HepG2 (cell line): ENCODE measurements around the gene DIPK1B. TPM values are rescaled to one million over a fixed set of nuclear protein-coding genes. Genes with fewer than 3 reads are reported as not detected.

Source experiments
- CTCF ChIP-seq: sonication (generic); formaldehyde crosslinking; IDR thresholded peaks from 2 replicates; pipeline ENCODE4 v1.5.0; 2020; ENCODE audit warnings: mild to moderate bottlenecking, missing genetic modification reagents, moderate library complexity
- MEIS1 ChIP-seq: sonication (generic); formaldehyde crosslinking; IDR thresholded peaks from 2 replicates; pipeline ENCODE4 v1.9.0; 2021; ENCODE audit warnings: mild to moderate bottlenecking, missing genetic modification reagents, moderate library complexity, borderline replicate concordance
- NR3C1 ChIP-seq: sonication (generic); formaldehyde crosslinking; IDR thresholded peaks from 2 replicates; pipeline ENCODE4 v1.4.0; 2020; ENCODE audit warnings: missing genetic modification reagents
- polyA plus RNA-seq, 8 experiments: library from polyadenylated mRNA; depleted of rRNA in 3 of 8; stranded (reverse) in 7 of 8; unstranded in 1 of 8; fragments of >200 nt; fragmentation: Illumina TruSeq in 4 of 8; extraction: Trizol in 4 of 8; gene quantifications; 2 replicates each; pipeline versions ENCODE4 v1.2.1 to v1.2.3, GENCODE V29; 2011 to 2016; ENCODE audit warnings: low read depth in 4 of 8, missing spikeins in 1 of 8, mixed read lengths in 1 of 8; ENCODE audit not compliant: insufficient read depth in 1 of 8
- total RNA-seq, 5 experiments: library from RNA; depleted of rRNA; stranded (reverse); fragments of >200 nt; fragmentation: Illumina TruSeq; extraction: Trizol; gene quantifications; 2 replicates each; pipeline ENCODE4 v1.2.3, GENCODE V29; 2016; ENCODE audit warnings: low read depth in 1 of 5
- TF ChIP-seq, protein P1 (sequence below), 2 experiments: sonication (generic) in 1 of 2; formaldehyde crosslinking in 1 of 2; IDR thresholded peaks; 2 replicates each; pipeline versions ENCODE4 v1.4.0 to v1.6.1; 2018 to 2020; ENCODE audit warnings: missing genetic modification reagents in 2 of 2, borderline replicate concordance in 1 of 2, low read depth in 1 of 2, mild to moderate bottlenecking in 1 of 2, missing biosample characterization in 1 of 2
- TF ChIP-seq, protein P2 (sequence below), 2 experiments: sonication (generic) in 1 of 2; formaldehyde crosslinking in 1 of 2; IDR thresholded peaks; 2 replicates each; pipeline versions ENCODE4 v1.6.1 to v1.9.0; 2014 to 2022; ENCODE audit warnings: antibody characterized with exemption in 1 of 2, borderline replicate concordance in 1 of 2, inconsistent platforms in 1 of 2, low read depth in 1 of 2, missing genetic modification reagents in 1 of 2
- TF ChIP-seq, protein P3 (sequence below): sonication (generic); formaldehyde crosslinking; IDR thresholded peaks from 2 replicates; pipeline ENCODE4 v1.4.0; 2020; ENCODE audit warnings: missing genetic modification reagents, borderline replicate concordance
- TF ChIP-seq, protein P4 (sequence below): sonication (generic); formaldehyde crosslinking; IDR thresholded peaks from 2 replicates; pipeline ENCODE4 v1.5.1; 2020; ENCODE audit warnings: mild to moderate bottlenecking, missing genetic modification reagents, moderate library complexity

DIPK1B gene
- total and polyA plus RNA-seq, 2 of the 13 experiments (the other 11 are each of a cell fraction or from before 2014, with no cell fraction given), result 0.18 to 3.9 TPM

DNA sequence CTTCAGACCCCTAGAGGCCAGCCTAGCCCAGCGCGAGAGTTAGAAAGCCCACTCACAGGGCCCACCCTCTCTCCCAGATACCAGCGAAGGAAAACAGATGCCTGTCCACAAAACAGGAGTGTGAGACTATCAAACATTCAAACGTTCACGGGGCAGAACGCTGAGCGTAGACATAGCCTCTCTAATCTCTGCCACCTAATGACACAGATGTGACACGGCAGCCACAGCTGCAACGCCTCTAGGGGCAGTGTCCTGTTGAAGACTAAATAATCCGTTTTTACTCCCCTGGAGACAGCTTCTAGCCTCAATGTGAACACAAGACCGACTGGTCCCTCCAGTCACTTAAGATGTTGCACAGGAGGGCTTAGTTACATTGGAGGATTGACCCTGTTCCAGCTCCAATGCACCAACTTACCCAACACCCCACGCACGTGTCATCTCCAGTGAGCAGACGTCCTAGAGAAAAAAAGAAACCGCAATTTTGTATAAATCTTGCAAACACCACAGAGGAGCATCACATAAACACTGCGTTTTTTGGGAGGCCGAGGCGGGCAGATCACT lies 14.3 kb downstream of the DIPK1B start (continued):
- TF ChIP-seq, protein P1, sequence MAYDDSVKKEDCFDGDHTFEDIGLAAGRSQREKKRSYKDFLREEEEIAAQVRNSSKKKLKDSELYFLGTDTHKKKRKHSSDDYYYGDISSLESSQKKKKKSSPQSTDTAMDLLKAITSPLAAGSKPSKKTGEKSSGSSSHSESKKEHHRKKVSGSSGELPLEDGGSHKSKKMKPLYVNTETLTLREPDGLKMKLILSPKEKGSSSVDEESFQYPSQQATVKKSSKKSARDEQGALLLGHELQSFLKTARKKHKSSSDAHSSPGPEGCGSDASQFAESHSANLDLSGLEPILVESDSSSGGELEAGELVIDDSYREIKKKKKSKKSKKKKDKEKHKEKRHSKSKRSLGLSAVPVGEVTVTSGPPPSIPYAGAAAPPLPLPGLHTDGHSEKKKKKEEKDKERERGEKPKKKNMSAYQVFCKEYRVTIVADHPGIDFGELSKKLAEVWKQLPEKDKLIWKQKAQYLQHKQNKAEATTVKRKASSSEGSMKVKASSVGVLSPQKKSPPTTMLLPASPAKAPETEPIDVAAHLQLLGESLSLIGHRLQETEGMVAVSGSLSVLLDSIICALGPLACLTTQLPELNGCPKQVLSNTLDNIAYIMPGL (CRISPR knock-in tag; IDR thresholded peaks at IDR 0.05; ENCODE audit: borderline replicate concordance in 1 of 2, low read depth in 1 of 2), result peak; percentile 67 to 73; a peak in 2 of 4 replicates
- TF ChIP-seq NR3C1 (CRISPR knock-in tag) (no peak), MEIS1 (CRISPR knock-in tag) (no peak), CTCF (peak; percentile 70)
- TF ChIP-seq, protein P2, sequence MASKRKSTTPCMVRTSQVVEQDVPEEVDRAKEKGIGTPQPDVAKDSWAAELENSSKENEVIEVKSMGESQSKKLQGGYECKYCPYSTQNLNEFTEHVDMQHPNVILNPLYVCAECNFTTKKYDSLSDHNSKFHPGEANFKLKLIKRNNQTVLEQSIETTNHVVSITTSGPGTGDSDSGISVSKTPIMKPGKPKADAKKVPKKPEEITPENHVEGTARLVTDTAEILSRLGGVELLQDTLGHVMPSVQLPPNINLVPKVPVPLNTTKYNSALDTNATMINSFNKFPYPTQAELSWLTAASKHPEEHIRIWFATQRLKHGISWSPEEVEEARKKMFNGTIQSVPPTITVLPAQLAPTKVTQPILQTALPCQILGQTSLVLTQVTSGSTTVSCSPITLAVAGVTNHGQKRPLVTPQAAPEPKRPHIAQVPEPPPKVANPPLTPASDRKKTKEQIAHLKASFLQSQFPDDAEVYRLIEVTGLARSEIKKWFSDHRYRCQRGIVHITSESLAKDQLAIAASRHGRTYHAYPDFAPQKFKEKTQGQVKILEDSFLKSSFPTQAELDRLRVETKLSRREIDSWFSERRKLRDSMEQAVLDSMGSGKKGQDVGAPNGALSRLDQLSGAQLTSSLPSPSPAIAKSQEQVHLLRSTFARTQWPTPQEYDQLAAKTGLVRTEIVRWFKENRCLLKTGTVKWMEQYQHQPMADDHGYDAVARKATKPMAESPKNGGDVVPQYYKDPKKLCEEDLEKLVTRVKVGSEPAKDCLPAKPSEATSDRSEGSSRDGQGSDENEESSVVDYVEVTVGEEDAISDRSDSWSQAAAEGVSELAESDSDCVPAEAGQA (IDR thresholded peaks at IDR 0.05; ENCODE audit: low read depth), result no peak
- TF ChIP-seq, protein P2 (CRISPR knock-in tag; IDR thresholded peaks at IDR 0.05; ENCODE audit: borderline replicate concordance), result no peak
- TF ChIP-seq, protein P3, sequence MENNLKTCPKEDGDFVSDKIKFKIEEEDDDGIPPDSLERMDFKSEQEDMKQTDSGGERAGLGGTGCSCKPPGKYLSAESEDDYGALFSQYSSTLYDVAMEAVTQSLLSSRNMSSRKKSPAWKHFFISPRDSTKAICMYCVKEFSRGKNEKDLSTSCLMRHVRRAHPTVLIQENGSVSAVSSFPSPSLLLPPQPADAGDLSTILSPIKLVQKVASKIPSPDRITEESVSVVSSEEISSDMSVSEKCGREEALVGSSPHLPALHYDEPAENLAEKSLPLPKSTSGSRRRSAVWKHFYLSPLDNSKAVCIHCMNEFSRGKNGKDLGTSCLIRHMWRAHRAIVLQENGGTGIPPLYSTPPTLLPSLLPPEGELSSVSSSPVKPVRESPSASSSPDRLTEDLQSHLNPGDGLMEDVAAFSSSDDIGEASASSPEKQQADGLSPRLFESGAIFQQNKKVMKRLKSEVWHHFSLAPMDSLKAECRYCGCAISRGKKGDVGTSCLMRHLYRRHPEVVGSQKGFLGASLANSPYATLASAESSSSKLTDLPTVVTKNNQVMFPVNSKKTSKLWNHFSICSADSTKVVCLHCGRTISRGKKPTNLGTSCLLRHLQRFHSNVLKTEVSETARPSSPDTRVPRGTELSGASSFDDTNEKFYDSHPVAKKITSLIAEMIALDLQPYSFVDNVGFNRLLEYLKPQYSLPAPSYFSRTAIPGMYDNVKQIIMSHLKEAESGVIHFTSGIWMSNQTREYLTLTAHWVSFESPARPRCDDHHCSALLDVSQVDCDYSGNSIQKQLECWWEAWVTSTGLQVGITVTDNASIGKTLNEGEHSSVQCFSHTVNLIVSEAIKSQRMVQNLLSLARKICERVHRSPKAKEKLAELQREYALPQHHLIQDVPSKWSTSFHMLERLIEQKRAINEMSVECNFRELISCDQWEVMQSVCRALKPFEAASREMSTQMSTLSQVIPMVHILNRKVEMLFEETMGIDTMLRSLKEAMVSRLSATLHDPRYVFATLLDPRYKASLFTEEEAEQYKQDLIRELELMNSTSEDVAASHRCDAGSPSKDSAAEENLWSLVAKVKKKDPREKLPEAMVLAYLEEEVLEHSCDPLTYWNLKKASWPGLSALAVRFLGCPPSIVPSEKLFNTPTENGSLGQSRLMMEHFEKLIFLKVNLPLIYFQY (CRISPR knock-in tag), result 0 out of 2 replicates have a peak, but pooled peaks have one; percentile 28
- TF ChIP-seq, protein P4, sequence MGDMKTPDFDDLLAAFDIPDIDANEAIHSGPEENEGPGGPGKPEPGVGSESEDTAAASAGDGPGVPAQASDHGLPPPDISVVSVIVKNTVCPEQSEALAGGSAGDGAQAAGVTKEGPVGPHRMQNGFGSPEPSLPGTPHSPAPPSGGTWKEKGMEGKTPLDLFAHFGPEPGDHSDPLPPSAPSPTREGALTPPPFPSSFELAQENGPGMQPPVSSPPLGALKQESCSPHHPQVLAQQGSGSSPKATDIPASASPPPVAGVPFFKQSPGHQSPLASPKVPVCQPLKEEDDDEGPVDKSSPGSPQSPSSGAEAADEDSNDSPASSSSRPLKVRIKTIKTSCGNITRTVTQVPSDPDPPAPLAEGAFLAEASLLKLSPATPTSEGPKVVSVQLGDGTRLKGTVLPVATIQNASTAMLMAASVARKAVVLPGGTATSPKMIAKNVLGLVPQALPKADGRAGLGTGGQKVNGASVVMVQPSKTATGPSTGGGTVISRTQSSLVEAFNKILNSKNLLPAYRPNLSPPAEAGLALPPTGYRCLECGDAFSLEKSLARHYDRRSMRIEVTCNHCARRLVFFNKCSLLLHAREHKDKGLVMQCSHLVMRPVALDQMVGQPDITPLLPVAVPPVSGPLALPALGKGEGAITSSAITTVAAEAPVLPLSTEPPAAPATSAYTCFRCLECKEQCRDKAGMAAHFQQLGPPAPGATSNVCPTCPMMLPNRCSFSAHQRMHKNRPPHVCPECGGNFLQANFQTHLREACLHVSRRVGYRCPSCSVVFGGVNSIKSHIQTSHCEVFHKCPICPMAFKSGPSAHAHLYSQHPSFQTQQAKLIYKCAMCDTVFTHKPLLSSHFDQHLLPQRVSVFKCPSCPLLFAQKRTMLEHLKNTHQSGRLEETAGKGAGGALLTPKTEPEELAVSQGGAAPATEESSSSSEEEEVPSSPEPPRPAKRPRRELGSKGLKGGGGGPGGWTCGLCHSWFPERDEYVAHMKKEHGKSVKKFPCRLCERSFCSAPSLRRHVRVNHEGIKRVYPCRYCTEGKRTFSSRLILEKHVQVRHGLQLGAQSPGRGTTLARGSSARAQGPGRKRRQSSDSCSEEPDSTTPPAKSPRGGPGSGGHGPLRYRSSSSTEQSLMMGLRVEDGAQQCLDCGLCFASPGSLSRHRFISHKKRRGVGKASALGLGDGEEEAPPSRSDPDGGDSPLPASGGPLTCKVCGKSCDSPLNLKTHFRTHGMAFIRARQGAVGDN, result 0 out of 2 replicates have a peak, but pooled peaks have one; percentile 7
